ENCODE results near the gene CD79A. TPM values are rescaled to one million over a fixed set of nuclear protein-coding genes. Genes with fewer than 3 reads are reported as not detected.

CD79A gene
- total RNA-seq, 1 experiment from 2014 or later: 0.59 TPM

DNA sequence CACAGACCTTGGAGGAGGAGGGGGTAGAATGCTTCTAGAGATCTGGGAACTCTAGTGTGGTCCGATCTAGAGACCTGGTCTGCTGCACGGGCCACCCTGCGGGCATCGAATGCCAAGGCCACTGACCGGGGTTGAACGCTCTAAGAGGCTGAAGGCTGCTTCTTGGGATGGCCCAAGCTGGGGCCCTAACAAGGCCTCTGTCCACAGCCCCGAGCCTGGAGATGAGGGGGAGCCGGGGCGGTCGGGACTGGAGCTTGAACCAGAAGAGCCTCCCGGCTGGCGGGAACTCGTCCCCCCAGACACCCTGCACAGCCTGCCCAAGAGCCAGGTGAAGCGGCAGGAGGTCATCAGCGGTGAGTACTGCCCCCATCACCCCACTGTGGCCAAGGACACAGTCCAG, 21.2 kb downstream of the CD79A start:
- H3K36me3 ChIP-seq (ENCODE audit: low read depth): peaks cover 6% of the 10 kb centered on the region; the same call in 1 of the 2 replicates
- POLR2A ChIA-PET (ENCODE audit: unreplicated experiment): no interaction called here
- intact Hi-C loops (cut with micrococcal nuclease; ENCODE audit: unreplicated experiment): no loop called here

DNA sequence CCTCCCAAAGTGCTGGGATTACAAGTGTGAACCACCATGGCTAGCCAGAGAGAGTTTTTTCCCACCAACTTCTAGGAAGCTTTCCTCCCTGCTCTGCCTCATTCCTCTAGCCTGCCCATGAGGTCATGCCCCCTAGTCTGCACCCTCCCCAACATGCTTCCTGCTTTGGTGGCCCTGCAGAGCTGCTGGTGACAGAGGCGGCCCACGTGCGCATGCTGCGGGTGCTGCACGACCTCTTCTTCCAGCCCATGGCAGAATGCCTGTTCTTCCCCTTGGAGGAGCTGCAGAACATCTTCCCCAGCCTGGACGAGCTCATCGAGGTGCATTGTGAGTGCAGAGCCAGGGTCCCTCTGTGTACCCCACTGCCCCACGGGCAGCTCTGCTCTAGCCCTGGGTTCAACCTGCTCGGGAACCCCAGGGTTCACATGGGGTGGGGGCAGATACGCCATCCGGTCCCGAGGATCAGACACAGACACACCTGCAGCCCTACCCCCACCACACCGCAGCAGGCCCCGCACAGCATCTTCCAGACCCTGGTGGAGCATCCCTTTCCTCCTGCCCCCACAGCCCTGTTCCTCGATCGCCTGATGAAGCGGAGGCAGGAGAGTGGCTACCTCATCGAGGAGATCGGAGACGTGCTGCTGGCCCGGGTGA, 24.8 kb downstream of the CD79A start:
- H3K4me2 ChIP-seq: no peak overlapping the region
- no peak for TF ChIP-seq EZH2 (IDR thresholded peaks at IDR 0.05; ENCODE audit: low read depth)
- peaks cover 19% of the 10 kb centered on the region for H3K4me1 ChIP-seq (replicated peaks; ENCODE audit: insufficient read depth)
- no TSS peak for BruUV-seq (replicated peaks)
- no peaks in the 10 kb centered on the region for H3K79me2 ChIP-seq (ENCODE audit: low read depth)
- intact Hi-C loops (cut with micrococcal nuclease; ENCODE audit: unreplicated experiment): no loop called here
- H3K9me2 ChIP-seq (ENCODE audit: insufficient read depth): no peaks in the 10 kb centered on the region
- peaks cover 15% of the 10 kb centered on the region; the same call in 1 of the 2 replicates for H3F3A ChIP-seq (ENCODE audit: insufficient read depth, low read depth)
- peaks cover 46% of the 10 kb centered on the region for H4K20me1 ChIP-seq (ENCODE audit: insufficient read depth)
- H3K27me3 ChIP-seq (ENCODE audit: insufficient read depth, low read depth): no peaks in the 10 kb centered on the region
- no peak for DNase-seq
- H3K36me3 ChIP-seq (ENCODE audit: low read depth): no peaks in the 10 kb centered on the region; the same call in 1 of the 2 replicates
- H2AFZ ChIP-seq: no peak overlapping the region
- no peak overlapping the region for H3K27ac ChIP-seq
- no peaks in the 10 kb centered on the region for H3K9me3 ChIP-seq (ENCODE audit: insufficient read depth, low read depth)
- CTCF ChIA-PET: interaction anchor here (0.6 kb wide), 1 partner anchor 203 kb away, joined by 3 read pairs; no protein-coding TSS in a partner anchor
- H3K4me3 ChIP-seq: no peak overlapping the region
- POLR2A ChIA-PET (ENCODE audit: unreplicated experiment): no interaction called here

More for the DNA sequence above, 21.2 kb downstream of the CD79A start:
- Histone ChIP-seq H3K4me3 (no peak overlapping the region), H4K20me1 (ENCODE audit: insufficient read depth) (peaks cover 16% of the 10 kb centered on the region), H3K4me2 (no peak overlapping the region), H3K4me1 (replicated peaks; ENCODE audit: insufficient read depth) (peaks cover 2% of the 10 kb centered on the region; the same call in 1 of the 2 replicates), H2AFZ (no peak overlapping the region), H3K9me2 (ENCODE audit: insufficient read depth) (no peaks in the 10 kb centered on the region), H3K27ac (no peak overlapping the region), H3K9me3 (ENCODE audit: insufficient read depth, low read depth) (no peaks in the 10 kb centered on the region), H3F3A (ENCODE audit: insufficient read depth, low read depth) (peaks cover 9% of the 10 kb centered on the region; the same call in 1 of the 2 replicates), H3K79me2 (ENCODE audit: low read depth) (no peaks in the 10 kb centered on the region), H3K27me3 (ENCODE audit: insufficient read depth, low read depth) (no peaks in the 10 kb centered on the region)
- TF ChIP-seq, protein P1, sequence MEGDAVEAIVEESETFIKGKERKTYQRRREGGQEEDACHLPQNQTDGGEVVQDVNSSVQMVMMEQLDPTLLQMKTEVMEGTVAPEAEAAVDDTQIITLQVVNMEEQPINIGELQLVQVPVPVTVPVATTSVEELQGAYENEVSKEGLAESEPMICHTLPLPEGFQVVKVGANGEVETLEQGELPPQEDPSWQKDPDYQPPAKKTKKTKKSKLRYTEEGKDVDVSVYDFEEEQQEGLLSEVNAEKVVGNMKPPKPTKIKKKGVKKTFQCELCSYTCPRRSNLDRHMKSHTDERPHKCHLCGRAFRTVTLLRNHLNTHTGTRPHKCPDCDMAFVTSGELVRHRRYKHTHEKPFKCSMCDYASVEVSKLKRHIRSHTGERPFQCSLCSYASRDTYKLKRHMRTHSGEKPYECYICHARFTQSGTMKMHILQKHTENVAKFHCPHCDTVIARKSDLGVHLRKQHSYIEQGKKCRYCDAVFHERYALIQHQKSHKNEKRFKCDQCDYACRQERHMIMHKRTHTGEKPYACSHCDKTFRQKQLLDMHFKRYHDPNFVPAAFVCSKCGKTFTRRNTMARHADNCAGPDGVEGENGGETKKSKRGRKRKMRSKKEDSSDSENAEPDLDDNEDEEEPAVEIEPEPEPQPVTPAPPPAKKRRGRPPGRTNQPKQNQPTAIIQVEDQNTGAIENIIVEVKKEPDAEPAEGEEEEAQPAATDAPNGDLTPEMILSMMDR (conservative IDR thresholded peaks at IDR 0.05): no peak
- no peak for TF ChIP-seq EZH2 (IDR thresholded peaks at IDR 0.05; ENCODE audit: low read depth)
- no peak for DNase-seq
- BruUV-seq (replicated peaks): no TSS peak
- CTCF ChIA-PET: no interaction called here

DNA sequence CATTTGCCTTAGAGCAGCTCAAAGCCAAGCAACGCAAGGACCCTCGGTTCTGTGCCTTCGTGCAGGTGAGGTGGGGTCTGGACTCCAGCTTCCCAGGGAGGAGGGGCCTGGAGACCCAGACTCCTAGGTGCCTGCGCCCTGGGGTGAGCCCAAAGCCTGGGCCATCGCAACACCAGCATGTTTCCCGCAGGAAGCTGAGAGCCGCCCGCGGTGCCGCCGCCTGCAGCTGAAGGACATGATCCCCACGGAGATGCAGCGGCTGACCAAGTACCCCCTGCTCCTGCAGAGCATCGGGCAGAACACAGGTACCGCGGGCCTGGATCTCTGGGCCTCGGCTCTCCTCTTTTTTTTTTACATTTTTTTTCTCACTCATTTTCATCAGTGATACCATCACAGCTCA, 25.5 kb downstream of the CD79A start:
- no TSS peak for BruUV-seq (replicated peaks)
- H3K4me3 ChIP-seq: no peak overlapping the region
- H4K20me1 ChIP-seq (ENCODE audit: insufficient read depth): peaks cover 46% of the 10 kb centered on the region
- no peaks in the 10 kb centered on the region for H3K9me3 ChIP-seq (ENCODE audit: insufficient read depth, low read depth)
- no peak overlapping the region for H3K27ac ChIP-seq
- peaks cover 19% of the 10 kb centered on the region for H3K4me1 ChIP-seq (replicated peaks; ENCODE audit: insufficient read depth)
- H3K9me2 ChIP-seq (ENCODE audit: insufficient read depth): no peaks in the 10 kb centered on the region
- no peak overlapping the region for H3K4me2 ChIP-seq
- H3K27me3 ChIP-seq (ENCODE audit: insufficient read depth, low read depth): no peaks in the 10 kb centered on the region
- H2AFZ ChIP-seq: no peak overlapping the region
- DNase-seq: no peak
- no peaks in the 10 kb centered on the region; the same call in 1 of the 2 replicates for H3K36me3 ChIP-seq (ENCODE audit: low read depth)
- peaks cover 15% of the 10 kb centered on the region; the same call in 1 of the 2 replicates for H3F3A ChIP-seq (ENCODE audit: insufficient read depth, low read depth)
- POLR2A ChIA-PET (ENCODE audit: unreplicated experiment): no interaction called here
- intact Hi-C loops (cut with micrococcal nuclease; ENCODE audit: unreplicated experiment): no loop called here
- CTCF ChIA-PET: interaction anchor here (0.5 to 1.2 kb wide), 3 partner anchors 15 to 202 kb away, joined by 3 to 4 read pairs (median 3); no protein-coding TSS in a partner anchor
- no peak for TF ChIP-seq EZH2 (IDR thresholded peaks at IDR 0.05; ENCODE audit: low read depth)
- TF ChIP-seq, protein P1 (conservative IDR thresholded peaks at IDR 0.05): no peak
- H3K79me2 ChIP-seq (ENCODE audit: low read depth): no peaks in the 10 kb centered on the region

All from PC-9 (cell line).